HL-60 (cell line): Measurements from ENCODE around the gene ABCA8.
"Not testable (repeated sequence)": the region's sequence is repeated elsewhere in the genome, so short reads cannot be mapped to it uniquely, and the experiment has no call there.

ENCODE experiments used
- POLR2AphosphoS5 ChIP-seq: IDR thresholded peaks from 2 replicates; pipeline ENCODE4 v1.6.1; 2012; ENCODE audit warnings: low read depth
- SPI1 ChIP-seq: IDR thresholded peaks from 2 replicates; pipeline ENCODE4 v1.6.1; 2012; ENCODE audit warnings: low read depth, mild to moderate bottlenecking, borderline replicate concordance
- TF ChIP-seq, protein P1 (sequence below): IDR thresholded peaks from one replicate; pipeline ENCODE4 v1.5.1; 2011; ENCODE audit warnings: low read length, control low read depth, inconsistent platforms; ENCODE audit not compliant: insufficient read depth

DNA sequence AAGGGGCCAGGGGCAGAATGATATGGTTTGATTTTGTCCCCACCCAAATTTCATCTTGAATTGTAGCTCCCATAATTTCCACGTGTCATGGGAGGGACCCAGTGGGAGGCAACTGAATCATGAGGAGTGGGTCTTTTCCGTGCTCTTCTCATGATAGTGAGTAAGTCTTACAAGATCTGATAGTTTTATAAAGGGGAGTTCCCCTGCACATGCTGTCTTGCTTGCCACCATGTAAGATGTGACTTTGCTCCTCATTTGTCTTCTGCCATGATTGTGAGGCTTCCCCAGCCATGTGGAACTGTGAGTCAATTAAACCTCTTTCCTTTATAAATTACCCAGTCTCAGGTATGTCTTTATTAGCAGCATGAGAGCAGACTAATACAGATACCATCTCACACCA lies 3.9 kb upstream of the ABCA8 start:
- TF ChIP-seq POLR2AphosphoS5, SPI1: not testable (repeated sequence)
- TF ChIP-seq, protein P1, sequence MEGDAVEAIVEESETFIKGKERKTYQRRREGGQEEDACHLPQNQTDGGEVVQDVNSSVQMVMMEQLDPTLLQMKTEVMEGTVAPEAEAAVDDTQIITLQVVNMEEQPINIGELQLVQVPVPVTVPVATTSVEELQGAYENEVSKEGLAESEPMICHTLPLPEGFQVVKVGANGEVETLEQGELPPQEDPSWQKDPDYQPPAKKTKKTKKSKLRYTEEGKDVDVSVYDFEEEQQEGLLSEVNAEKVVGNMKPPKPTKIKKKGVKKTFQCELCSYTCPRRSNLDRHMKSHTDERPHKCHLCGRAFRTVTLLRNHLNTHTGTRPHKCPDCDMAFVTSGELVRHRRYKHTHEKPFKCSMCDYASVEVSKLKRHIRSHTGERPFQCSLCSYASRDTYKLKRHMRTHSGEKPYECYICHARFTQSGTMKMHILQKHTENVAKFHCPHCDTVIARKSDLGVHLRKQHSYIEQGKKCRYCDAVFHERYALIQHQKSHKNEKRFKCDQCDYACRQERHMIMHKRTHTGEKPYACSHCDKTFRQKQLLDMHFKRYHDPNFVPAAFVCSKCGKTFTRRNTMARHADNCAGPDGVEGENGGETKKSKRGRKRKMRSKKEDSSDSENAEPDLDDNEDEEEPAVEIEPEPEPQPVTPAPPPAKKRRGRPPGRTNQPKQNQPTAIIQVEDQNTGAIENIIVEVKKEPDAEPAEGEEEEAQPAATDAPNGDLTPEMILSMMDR: not testable (repeated sequence)
